Amniotic epithelial cell (primary cell): ENCODE measurements around the gene PALD1.

Experiments
- DNase-seq: peaks from one replicate; pipeline ENCODE4 v3.0.0-alpha.2; 2010; ENCODE audit warnings: low read depth

PALD1 gene

DNA sequence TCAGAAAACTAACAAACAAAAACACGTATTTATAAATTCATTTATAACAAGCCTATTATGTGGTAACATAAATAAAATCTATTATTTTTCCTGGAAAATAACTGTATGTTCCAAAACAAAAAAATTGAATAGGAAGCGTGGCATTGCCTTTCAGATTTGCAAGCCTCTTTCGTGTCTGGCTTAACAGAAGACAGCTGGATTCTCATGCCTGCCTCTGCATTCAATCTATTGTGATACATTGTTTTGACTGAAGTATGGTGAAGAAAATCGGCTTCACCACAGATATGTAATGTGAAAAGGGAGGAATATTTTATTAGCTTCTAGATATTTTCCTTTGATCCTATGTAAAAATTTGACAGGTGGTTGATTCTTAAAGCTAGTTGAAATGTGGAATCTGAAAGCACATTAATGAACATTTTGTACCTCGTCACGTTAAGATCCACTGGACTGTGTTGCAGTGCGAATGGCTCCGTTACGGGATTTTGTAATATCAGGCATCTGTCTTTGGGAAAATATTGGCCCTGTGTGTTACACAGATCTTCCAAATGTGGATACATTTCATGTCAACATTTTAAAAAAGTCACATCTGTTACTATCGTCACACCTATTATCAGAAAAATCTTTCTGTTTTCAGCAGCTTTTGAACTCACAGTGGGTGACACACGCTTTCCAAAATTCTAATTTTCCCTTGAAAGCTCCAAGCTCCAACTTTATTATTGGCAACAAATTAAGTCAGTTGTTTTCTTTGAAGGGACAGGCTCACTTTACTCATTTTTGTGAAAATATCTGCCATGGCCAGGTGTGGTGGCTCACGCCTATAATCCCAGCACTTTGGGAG lies 26.2 kb downstream of the PALD1 start:
- DNase-seq, result no peak

DNA sequence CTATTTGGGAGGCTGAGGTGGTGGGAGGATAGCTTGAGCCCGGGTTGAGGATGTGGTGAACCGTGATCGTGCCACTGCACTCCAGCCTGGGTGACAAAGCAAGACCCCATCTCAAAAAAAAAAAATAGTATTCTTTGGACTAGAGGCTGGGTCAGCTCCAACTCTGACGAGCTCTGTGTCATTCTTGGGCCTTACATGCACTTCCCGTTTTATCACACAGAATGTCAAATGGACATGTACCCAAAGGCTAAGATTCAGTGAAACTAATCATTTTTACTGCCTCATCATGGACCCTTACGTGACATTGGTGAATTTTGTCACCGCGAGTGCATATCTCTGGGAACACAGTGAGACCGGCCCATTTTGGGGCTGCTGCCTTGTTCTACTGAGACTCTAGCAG lies 27.3 kb downstream of the PALD1 start:
- no peak for DNase-seq

DNA sequence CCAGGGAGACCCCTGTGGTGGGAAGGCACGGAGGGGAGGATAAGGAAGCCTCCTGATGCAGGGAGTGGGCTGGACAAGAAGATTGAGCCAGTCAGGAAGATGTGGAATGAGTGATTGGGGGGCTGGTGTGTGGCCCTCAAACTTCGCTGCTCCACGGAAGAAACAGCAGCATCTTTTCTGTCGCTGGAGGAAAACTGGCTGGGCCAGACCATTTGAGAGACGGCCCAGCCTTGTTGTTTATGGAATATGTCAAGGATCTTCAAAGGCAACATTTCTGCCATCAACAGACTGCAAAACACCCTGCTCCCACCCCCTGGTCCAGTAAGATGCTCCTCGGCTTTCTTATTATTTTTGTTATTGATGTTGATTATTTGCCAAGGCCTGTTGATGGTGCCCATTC lies 29.4 kb downstream of the PALD1 start:
- no peak for DNase-seq

DNA sequence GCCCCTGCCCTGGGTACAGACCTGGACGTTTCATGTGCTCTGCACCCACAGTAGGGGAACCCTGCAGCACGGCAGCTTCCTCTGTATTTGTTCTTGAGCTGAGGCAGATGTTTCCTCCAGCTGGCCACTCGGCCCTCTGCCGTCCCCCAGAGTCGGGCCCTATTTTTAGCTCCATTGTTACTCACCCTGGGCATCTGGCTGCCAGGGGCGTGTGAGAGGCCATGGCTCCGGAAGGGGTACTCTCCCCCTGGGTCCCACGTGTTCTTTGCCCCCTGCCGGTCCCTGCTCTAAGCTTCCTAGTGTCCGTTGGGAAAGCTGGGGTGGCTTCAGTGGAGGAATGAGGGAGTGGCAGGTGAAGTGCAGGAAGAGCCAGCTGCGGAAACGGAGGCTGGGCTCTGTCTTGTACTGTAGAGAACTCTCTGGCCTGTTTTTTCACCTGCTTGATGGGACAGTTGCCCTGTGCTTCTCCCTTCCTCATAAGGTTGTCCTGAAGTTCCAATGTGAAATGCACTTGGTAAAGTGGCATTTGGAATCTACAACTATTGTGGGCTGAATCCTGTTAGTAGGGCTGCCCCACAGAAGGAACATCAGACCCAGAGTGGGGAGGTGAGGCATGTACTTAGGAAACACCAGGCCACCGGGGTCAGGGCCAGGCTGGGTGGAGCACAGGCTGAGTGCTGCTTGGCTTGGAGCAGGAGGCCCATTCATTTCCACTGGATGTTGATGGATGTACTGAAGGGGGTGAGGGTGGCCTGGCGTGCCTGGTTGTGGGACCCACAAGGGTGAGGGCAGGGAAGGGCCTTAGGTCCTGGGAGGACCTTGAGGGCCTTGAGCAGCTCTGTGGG lies 30.6 kb downstream of the PALD1 start:
- no peak for DNase-seq

DNA sequence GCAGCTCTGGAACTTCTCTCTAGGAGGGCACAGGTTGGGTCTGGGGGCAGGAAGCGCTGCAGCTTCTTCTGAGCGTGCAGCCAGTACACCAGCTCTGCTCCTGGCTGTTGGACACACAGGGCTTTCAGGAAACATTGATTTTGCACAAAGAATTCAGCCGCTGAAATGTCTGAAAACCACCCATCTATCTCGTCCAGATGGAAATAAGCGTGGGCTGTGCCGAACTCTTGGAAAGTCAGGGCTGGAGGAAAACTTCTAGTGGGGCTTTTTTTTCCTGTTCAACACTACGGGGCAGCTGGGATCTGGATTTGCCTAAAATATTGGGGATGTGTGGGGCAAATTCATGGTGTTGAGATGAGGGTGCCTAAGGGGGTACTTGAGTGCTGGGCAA lies 31.2 kb downstream of the PALD1 start:
- peak; percentile 56 for DNase-seq

DNA sequence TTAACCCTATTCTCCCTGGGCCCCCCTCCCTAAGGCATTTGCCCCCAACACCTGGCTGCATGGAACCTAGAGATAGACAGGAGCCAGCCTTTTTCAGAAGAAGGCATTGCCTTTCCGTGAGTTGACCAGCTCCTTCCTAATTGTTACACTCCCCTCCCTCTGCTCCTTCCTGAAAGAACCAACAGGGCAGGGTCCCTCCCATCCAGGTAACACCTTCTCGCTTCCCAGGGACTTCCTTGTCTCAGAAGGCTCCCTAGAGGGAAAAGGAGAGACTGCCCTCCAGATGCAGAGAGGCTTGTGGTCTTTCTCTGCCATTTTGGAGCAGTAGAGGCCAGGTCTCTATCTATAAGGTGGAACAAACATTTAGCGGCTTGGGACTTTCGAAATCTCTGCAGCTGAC lies 31.9 kb downstream of the PALD1 start:
- no peak for DNase-seq

DNA sequence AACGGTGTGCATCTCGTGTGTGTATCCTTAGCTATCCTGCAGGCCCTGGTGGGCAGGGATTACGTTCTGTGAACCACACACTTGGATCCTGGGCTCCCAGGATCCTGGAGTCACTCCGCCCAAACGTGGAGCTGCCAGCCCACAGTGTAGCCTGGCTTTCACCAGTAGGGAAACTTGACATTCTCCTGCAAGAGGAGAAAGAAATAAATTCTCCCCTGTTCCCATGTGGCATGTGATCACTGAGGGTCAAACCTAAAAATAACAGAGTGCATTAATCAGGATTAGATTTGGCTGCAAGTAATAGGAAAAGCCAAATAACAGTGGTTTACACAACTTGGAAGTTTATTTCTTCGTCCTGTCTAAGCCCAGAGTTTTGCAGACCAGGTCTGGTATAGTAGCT lies 32.3 kb downstream of the PALD1 start:
- DNase-seq, result peak; percentile 45

DNA sequence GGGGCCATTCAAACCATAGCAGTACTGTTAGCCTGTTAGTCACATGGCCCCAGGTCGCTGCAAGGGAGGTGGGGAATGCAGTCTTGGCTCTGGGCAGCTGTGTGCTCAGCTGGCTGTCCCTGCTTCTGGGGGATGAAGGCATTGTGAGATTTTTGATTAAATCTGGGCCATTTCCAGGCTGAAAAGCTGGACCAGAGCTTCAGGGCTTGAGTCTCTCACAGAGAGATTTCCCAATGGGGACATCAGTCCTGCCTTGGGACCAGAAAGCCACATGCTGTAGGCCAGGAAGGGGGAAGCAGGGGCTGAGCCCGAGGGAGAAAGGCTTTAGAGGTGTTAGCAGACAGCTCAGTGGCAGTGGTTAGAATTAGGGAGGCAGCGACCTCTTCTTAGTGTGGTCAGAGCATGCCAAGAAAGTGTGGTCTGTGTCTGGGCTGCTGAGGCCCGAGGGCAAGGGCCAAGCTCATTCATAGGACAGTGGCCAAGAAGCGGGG lies 33.6 kb downstream of the PALD1 start:
- DNase-seq, result no peak

DNA sequence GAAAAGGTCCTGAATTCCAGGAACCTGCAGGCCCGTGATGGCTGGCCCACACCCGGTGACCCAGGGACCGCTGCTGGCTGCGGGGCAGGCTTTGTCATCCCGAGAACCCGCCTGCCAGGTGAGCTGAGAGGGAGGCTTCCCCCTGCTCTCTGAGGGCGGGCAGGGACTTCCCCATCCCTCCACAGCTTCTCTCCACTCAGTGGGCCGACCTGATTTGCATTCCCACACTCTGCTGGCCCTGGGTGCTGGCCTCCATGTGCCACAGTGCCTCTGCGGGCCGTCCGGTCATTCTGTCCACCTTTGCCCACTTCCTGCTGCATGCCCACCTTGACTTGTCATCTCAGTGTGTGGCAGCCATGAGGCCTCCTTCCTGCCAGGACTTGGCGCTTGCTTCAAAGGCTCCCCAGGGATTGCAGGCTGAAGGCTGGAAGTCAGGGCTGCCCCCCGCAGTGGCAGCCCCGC lies 35.3 kb downstream of the PALD1 start:
- DNase-seq, result no peak

DNA sequence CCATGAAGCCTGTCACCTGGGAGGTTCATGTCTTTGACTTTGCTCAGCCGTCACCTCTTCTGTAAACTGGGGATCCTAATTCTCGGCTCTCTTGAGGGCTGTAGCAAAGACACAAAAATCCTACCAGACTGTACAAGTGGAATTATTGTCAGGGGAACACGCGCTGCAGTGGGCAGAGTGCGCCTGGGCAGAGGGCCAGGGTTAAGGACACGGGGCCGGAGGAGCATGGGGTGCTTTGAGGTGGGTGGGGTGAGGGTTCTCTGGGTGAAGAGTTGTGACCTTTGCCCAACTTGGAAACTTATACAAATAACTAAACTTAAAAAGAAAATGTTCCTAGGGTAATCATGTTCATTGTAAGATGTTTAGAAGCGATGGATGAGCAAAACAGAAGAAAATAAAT lies 36.0 kb downstream of the PALD1 start:
- DNase-seq, result no peak

DNA sequence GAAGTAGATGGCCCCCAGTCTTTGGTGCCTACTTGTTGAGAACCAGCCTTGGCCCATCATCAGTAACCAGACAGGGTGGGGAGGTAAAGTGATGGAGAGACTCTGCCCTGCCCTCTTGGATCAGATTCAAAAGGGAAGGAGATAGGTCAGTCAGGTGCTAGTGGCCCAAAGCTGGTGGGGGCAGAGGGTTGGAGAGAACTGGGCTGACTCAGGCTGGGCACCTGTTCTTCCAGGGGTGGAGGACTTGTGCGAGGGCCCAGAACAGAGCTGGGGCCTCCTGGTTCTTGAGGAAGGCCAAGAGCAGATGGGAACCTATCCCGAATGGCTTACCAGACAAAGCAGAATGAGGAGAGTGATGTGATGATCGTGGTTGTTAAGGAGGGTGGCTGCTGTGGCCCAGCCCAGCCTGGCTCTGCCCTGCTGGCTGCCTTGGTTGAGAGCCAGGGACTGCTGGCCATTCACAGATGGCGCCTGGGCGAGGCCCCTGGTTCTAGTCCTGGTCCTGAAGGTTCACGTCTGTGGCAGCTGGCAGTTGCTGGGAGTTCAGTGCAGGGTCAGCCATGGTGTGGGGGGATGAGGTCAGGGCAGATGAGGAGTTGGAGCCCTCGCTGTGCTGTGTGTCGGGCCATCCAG lies 36.6 kb downstream of the PALD1 start:
- DNase-seq, result no peak

DNA sequence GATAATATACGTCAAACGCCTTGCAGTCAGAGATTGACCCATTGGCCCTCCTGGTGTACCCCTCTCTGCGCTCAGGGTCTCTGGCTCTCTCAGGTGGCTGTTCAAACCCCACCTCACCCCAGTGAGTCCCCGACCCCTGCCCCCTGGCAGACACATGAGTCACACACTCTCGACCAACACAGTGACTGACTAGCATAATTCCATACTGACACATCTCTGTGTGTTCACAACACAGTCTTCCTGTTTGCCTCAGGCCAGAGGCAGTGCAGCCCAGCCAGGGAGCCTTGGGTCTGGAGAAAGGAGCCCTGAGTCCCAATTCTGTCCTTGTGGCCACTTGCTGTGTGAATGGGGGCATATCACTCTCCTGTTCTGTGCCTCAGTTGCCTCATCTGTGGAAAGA lies 40.1 kb downstream of the PALD1 start:
- peak; percentile 21 for DNase-seq

DNA sequence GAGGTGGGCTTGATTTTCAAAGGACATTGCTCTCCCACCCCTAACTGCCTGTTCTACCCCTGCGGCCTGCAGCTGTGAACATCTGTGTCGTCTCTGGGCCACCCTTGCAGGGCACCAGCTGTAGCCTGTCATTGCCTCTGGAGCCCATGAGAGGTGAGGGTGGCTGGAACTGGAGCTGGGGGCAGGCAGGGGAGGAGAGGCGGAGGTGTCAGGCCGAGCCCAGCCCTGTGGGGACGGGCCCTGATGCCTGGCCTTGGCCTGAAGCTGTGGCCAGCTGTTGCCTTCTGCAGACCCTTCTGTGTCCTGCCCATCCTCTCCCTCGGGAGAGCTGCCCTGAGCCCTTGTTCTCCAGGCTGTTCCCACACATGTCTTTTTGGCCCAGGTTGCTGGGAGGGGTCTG lies 44.5 kb downstream of the PALD1 start:
- no peak for DNase-seq

DNA sequence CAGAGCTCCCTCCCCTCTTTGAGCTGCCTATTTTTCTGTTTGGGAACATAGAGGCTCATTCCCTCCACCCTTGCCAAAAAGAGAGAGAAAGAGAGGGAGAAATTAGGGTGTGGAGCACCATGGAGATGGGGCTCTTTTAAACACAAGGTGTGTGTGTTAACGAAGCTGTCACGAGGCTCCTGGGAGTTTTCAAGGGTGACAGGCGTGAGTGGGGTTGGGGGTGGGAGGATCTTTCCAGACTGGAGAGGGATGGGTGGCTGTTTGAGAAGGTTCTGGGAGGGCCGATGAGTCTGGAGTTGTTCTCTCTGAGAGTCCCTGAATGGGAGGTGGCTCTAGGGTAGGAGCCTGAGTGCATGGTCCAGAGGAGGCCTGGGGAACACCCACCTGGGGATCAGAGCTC lies 45.0 kb downstream of the PALD1 start:
- no peak for DNase-seq

DNA sequence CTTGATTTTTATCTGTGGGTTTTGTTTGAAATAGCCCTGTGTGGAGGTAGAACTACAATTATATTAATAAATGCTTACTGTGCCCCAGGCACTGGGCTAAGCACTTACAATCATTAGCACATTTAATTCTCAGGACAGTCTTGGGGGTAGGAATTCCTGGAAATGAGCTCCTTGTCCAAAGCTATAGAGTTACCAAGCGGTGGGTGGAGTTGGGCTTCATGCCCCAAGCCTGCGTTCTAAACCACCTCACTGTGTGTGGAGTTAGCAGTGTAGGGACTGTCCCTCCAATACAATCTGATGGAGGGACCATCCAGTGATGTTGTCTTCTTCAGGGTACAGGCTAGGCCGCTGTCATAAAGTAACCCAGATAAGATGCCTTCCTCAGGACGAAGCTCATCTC lies 49.7 kb downstream of the PALD1 start:
- DNase-seq, result no peak

DNA sequence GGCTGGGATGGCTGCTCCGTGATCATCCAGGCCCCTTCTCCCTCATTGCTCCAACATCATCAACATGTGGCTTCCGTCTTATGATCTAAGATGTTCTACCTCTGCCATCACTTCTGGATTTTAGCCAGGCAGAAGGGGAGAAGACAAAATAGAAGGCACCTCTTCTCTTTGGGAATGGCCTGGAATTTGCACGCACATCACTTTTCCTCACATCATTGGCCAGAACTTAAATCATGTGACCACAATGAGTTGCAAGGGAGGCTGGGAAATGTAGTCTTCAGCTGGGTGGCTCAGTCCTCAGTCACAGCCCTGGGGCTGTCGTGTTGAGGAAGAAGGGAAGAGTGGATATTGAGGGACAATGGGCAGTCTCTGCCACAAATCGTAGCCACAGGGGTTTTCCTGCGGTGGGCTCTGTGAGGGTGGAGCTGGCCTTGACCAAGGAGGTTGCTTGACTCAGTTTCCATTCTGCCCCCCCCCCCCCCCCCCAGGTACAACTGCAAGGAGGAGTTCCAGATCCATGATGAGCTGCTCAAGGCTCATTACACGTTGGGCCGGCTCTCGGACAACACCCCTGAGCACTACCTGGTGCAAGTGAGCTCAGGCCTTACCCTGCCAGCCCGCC lies 50.3 kb downstream of the PALD1 start:
- DNase-seq, result peak; percentile 65

DNA sequence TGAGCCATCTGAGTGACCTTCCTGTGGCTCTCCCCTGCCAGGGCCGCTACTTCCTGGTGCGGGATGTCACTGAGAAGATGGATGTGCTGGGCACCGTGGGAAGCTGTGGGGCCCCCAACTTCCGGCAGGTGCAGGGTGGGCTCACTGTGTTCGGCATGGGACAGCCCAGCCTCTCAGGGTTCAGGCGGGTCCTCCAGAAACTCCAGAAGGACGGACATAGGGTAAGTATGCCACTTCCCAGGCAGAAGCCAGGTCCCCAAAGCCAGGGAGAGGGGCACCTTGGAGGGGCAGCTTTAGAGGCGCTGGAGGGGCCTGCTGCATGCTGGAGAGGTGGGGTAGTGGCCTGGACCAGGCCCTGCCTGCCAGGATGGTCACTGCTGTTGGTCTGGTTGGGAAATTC lies 51.3 kb downstream of the PALD1 start:
- no peak for DNase-seq

DNA sequence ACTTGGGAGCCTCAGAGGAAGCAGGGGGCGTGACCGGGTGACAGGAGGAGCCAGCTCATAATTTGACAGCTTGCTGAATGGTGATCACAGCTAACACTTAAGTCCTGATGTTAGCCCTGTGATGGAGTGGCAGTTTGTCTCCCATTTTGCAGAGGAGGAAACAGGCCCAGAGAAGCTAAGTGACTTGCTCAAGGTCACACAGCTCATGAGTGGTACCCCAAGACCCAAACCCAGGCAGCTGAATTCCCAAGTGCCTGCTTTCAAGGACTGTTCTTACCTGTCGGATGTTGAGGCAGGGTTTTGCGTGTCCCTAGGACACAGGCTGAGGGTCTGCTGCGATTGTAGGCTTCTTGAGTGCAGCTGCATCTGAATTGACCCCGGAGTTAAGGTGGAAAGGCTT lies 51.7 kb downstream of the PALD1 start:
- no peak for DNase-seq

DNA sequence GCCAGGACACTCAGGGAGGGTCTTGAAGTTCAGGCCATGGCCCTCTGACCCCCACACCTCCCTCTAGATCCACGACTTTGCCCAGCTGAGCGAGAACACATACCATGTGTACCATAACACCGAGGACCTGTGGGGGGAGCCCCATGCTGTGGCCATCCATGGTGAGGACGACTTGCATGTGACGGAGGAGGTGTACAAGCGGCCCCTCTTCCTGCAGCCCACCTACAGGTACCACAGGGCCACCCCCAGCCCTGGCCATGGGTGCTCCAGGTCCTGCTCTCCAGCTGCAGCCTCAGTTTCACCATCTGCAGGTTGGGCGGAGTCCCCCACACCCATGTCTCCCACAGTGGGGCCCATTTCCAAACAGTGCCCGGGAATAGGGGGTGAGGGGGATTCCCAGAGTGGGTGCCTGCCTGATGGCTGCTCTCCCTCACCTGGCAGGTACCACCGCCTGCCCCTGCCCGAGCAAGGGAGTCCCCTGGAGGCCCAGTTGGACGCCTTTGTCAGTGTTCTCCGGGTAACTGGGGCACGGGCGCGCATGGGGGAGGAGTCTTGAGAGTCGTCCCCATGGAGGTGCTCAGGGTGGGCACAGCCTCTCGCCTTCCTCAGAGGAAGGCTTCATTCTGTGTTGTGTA lies 54.1 kb downstream of the PALD1 start:
- DNase-seq, result no peak

DNA sequence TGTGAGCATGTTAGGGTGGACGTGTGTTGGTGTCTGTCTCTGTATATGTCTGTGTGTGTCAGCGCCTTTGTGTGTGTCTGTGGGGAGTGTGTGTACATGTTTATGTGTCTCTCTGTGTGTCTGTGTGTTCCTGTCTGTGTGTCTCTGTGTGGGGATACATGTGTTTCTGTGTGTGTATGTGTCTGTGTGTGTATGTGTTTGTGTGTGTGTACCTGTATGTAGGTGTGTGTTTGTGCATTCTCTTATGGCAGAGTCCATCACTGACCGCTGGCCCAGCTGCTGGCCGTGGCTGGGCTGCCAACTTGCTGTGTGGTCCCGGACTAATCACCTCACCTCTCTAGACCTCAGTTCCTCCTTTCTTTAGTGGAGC lies 54.6 kb downstream of the PALD1 start:
- no peak for DNase-seq

DNA sequence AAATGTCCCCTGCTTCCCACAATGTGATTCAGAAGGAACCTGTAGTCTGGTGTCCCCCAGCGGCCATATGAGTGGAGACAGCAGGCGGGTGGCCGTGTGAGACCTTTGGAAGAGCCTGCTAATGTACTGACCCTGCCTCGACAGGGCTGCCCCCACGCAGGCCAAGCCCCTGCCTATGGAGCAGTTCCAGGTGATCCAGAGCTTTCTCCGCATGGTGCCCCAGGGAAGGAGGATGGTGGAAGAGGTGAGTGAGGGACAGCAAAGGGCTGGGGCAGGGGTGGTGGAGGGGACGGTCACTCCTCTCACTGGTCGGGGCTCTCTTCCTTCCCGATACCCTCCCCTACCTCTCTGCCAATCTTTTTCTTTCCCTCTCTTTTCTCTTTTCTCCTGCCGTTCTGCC lies 55.7 kb downstream of the PALD1 start:
- no peak for DNase-seq

DNA sequence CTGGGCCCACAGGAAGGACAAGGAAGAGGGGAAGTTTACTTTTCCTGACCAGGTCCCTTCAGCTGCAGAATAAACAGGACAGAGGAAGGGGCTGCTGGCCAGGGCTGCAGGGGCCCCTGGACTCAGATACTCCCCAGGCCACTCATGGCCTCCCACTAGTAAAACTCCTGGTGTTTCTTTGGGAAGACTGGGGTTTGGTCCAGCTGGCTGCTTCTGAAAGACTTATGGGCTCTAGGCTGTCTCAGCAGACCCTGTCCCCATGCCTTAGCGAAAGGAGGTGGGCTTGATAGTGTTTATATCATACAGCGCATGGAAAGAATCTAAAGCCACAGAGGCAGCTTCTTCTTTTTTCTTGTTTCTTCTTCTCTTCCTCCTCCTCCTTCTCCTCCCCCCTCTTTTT lies 56.4 kb downstream of the PALD1 start:
- no peak for DNase-seq
